Measurements from ENCODE around the gene OPA1.
A peak's percentile ranks its signal among the peaks of the same experiment; 100 is the strongest.

The OPA1 gene

GRCh38 chr3:193592841-193593667, at the start of gene OPA1:
Gene OPA1, plus strand, starts transcription at chr3:193593208. Its CDS starts 170 bp downstream, at chr3:193593378.
- Histone ChIP-seq H3K36me3 (ENCODE audit: control insufficient read depth, insufficient read depth, low read length) (no peaks in the 10 kb centered on the region), H3K27ac (ENCODE audit: low read depth, low read length) (peak within 1 kb of the TSS; percentile 80), H3K27me3 (ENCODE audit: control insufficient read depth, insufficient read depth, low read length) (no peaks in the 10 kb centered on the region), H3K4me1 (ENCODE audit: control insufficient read depth, insufficient read depth, low read length) (no peaks in the 10 kb centered on the region), H3K9ac (ENCODE audit: low read length) (peak within 1 kb of the TSS; percentile 77), H3K4me3 (ENCODE audit: low read length) (peak within 1 kb of the TSS; percentile 79)

GRCh38 chr3:193544289-193544688, 48.7 kb upstream of the OPA1 start:
- Histone ChIP-seq H3K36me3 (ENCODE audit: control insufficient read depth, insufficient read depth, low read length) (no peaks in the 10 kb centered on the region), H3K4me3 (ENCODE audit: low read length) (no peak overlapping the region), H3K9ac (ENCODE audit: low read length) (no peak overlapping the region), H3K27ac (ENCODE audit: low read depth, low read length) (no peak overlapping the region), H3K27me3 (ENCODE audit: control insufficient read depth, insufficient read depth, low read length) (no peaks in the 10 kb centered on the region), H3K4me1 (ENCODE audit: control insufficient read depth, insufficient read depth, low read length) (no peaks in the 10 kb centered on the region)

- H3K4me1 ChIP-seq (ENCODE audit: control insufficient read depth, insufficient read depth, low read length), result no peaks in the 10 kb centered on the region
- H3K9ac ChIP-seq (ENCODE audit: low read length), result no peak overlapping the region
- H3K27me3 ChIP-seq (ENCODE audit: control insufficient read depth, insufficient read depth, low read length), result no peaks in the 10 kb centered on the region
- no peak overlapping the region for H3K27ac ChIP-seq (ENCODE audit: low read depth, low read length)
- no peaks in the 10 kb centered on the region for H3K36me3 ChIP-seq (ENCODE audit: control insufficient read depth, insufficient read depth, low read length)
- no peak overlapping the region for H3K4me3 ChIP-seq (ENCODE audit: low read length)
These were observed 47.7 kb upstream of the OPA1 start for GRCh38 chr3:193545304-193545703.

- no peaks in the 10 kb centered on the region for H3K27me3 ChIP-seq (ENCODE audit: control insufficient read depth, insufficient read depth, low read length)
- H3K4me3 ChIP-seq (ENCODE audit: low read length), result no peak overlapping the region
- no peak overlapping the region for H3K9ac ChIP-seq (ENCODE audit: low read length)
These were observed 46.9 kb upstream of the OPA1 start for GRCh38 chr3:193546129-193546528.

GRCh38 chr3:193548406-193548805, 44.6 kb upstream of the OPA1 start:
- H3K27ac ChIP-seq (ENCODE audit: low read depth, low read length), result no peak overlapping the region

More at GRCh38 chr3:193546129-193546528, 46.9 kb upstream of the OPA1 start:
- Histone ChIP-seq H3K4me1 (ENCODE audit: control insufficient read depth, insufficient read depth, low read length) (no peaks in the 10 kb centered on the region), H3K27ac (ENCODE audit: low read depth, low read length) (no peak overlapping the region), H3K36me3 (ENCODE audit: control insufficient read depth, insufficient read depth, low read length) (no peaks in the 10 kb centered on the region)

GRCh38 chr3:193552923-193553322, 40.1 kb upstream of the OPA1 start:
- Histone ChIP-seq H3K27ac (ENCODE audit: low read depth, low read length) (no peak overlapping the region), H3K4me3 (ENCODE audit: low read length) (no peak overlapping the region), H3K9ac (ENCODE audit: low read length) (no peak overlapping the region), H3K36me3 (ENCODE audit: control insufficient read depth, insufficient read depth, low read length) (no peaks in the 10 kb centered on the region), H3K4me1 (ENCODE audit: control insufficient read depth, insufficient read depth, low read length) (no peaks in the 10 kb centered on the region), H3K27me3 (ENCODE audit: control insufficient read depth, insufficient read depth, low read length) (no peaks in the 10 kb centered on the region)

More at GRCh38 chr3:193548406-193548805, 44.6 kb upstream of the OPA1 start:
- H3K4me1 ChIP-seq (ENCODE audit: control insufficient read depth, insufficient read depth, low read length), result no peaks in the 10 kb centered on the region
- no peaks in the 10 kb centered on the region for H3K27me3 ChIP-seq (ENCODE audit: control insufficient read depth, insufficient read depth, low read length)
- H3K4me3 ChIP-seq (ENCODE audit: low read length), result no peak overlapping the region
- no peaks in the 10 kb centered on the region for H3K36me3 ChIP-seq (ENCODE audit: control insufficient read depth, insufficient read depth, low read length)
- H3K9ac ChIP-seq (ENCODE audit: low read length), result no peak overlapping the region

- H3K27me3 ChIP-seq (ENCODE audit: control insufficient read depth, insufficient read depth, low read length), result no peaks in the 10 kb centered on the region
- no peak overlapping the region for H3K9ac ChIP-seq (ENCODE audit: low read length)
- H3K4me3 ChIP-seq (ENCODE audit: low read length), result no peak overlapping the region
These were observed 39.4 kb upstream of the OPA1 start for GRCh38 chr3:193553586-193553985.

GRCh38 chr3:193554811-193555210, 38.2 kb upstream of the OPA1 start, which contains the start of gene ATP13A4:
Gene ATP13A4, minus strand, starts transcription at chr3:193554895. Its CDS starts 96 bp downstream, at chr3:193554799.
- Histone ChIP-seq H3K4me1 (ENCODE audit: control insufficient read depth, insufficient read depth, low read length) (no peaks in the 10 kb centered on the region), H3K4me3 (ENCODE audit: low read length) (peak within 1 kb of the TSS; percentile 51), H3K27me3 (ENCODE audit: control insufficient read depth, insufficient read depth, low read length) (no peaks in the 10 kb centered on the region), H3K9ac (ENCODE audit: low read length) (no peak within 1 kb of the TSS), H3K27ac (ENCODE audit: low read depth, low read length) (no peak within 1 kb of the TSS), H3K36me3 (ENCODE audit: control insufficient read depth, insufficient read depth, low read length) (no peaks in the 10 kb centered on the region)

More at GRCh38 chr3:193553586-193553985, 39.4 kb upstream of the OPA1 start:
- H3K4me1 ChIP-seq (ENCODE audit: control insufficient read depth, insufficient read depth, low read length), result no peaks in the 10 kb centered on the region
- H3K27ac ChIP-seq (ENCODE audit: low read depth, low read length), result no peak overlapping the region
- no peaks in the 10 kb centered on the region for H3K36me3 ChIP-seq (ENCODE audit: control insufficient read depth, insufficient read depth, low read length)

GRCh38 chr3:193556841-193557240, 36.2 kb upstream of the OPA1 start:
- H3K36me3 ChIP-seq (ENCODE audit: control insufficient read depth, insufficient read depth, low read length), result no peaks in the 10 kb centered on the region
- H3K4me3 ChIP-seq (ENCODE audit: low read length), result no peak overlapping the region
- no peak overlapping the region for H3K27ac ChIP-seq (ENCODE audit: low read depth, low read length)
- no peak overlapping the region for H3K9ac ChIP-seq (ENCODE audit: low read length)
- H3K27me3 ChIP-seq (ENCODE audit: control insufficient read depth, insufficient read depth, low read length), result no peaks in the 10 kb centered on the region
- no peaks in the 10 kb centered on the region for H3K4me1 ChIP-seq (ENCODE audit: control insufficient read depth, insufficient read depth, low read length)

GRCh38 chr3:193559100-193559499, 33.9 kb upstream of the OPA1 start:
- H3K9ac ChIP-seq (ENCODE audit: low read length), result no peak overlapping the region
- H3K27me3 ChIP-seq (ENCODE audit: control insufficient read depth, insufficient read depth, low read length), result no peaks in the 10 kb centered on the region
- H3K4me1 ChIP-seq (ENCODE audit: control insufficient read depth, insufficient read depth, low read length), result no peaks in the 10 kb centered on the region
- no peak overlapping the region for H3K4me3 ChIP-seq (ENCODE audit: low read length)
- H3K27ac ChIP-seq (ENCODE audit: low read depth, low read length), result no peak overlapping the region
- H3K36me3 ChIP-seq (ENCODE audit: control insufficient read depth, insufficient read depth, low read length), result no peaks in the 10 kb centered on the region

GRCh38 chr3:193560091-193560490, 32.9 kb upstream of the OPA1 start:
- Histone ChIP-seq H3K4me1 (ENCODE audit: control insufficient read depth, insufficient read depth, low read length) (no peaks in the 10 kb centered on the region), H3K4me3 (ENCODE audit: low read length) (no peak overlapping the region), H3K27me3 (ENCODE audit: control insufficient read depth, insufficient read depth, low read length) (no peaks in the 10 kb centered on the region), H3K27ac (ENCODE audit: low read depth, low read length) (no peak overlapping the region), H3K9ac (ENCODE audit: low read length) (no peak overlapping the region), H3K36me3 (ENCODE audit: control insufficient read depth, insufficient read depth, low read length) (no peaks in the 10 kb centered on the region)

GRCh38 chr3:193560870-193561269, 32.1 kb upstream of the OPA1 start:
- no peaks in the 10 kb centered on the region for H3K27me3 ChIP-seq (ENCODE audit: control insufficient read depth, insufficient read depth, low read length)
- H3K36me3 ChIP-seq (ENCODE audit: control insufficient read depth, insufficient read depth, low read length), result no peaks in the 10 kb centered on the region
- no peak overlapping the region for H3K27ac ChIP-seq (ENCODE audit: low read depth, low read length)
- H3K9ac ChIP-seq (ENCODE audit: low read length), result no peak overlapping the region
- no peak overlapping the region for H3K4me3 ChIP-seq (ENCODE audit: low read length)
- H3K4me1 ChIP-seq (ENCODE audit: control insufficient read depth, insufficient read depth, low read length), result no peaks in the 10 kb centered on the region

GRCh38 chr3:193563426-193563825, 29.6 kb upstream of the OPA1 start:
- Histone ChIP-seq H3K27me3 (ENCODE audit: control insufficient read depth, insufficient read depth, low read length) (no peaks in the 10 kb centered on the region), H3K4me3 (ENCODE audit: low read length) (no peak overlapping the region), H3K36me3 (ENCODE audit: control insufficient read depth, insufficient read depth, low read length) (no peaks in the 10 kb centered on the region), H3K4me1 (ENCODE audit: control insufficient read depth, insufficient read depth, low read length) (no peaks in the 10 kb centered on the region), H3K27ac (ENCODE audit: low read depth, low read length) (no peak overlapping the region), H3K9ac (ENCODE audit: low read length) (no peak overlapping the region)
